ENCODE measurements around the gene CADM4.

GRCh38 chr19:43641333-43641732 is 1.7 kb upstream of the CADM4 start:
- TF ChIP-seq ZFP3 (CRISPR knock-in tag; IDR thresholded peaks at IDR 0.05) (no peak), PATZ1 (CRISPR knock-in tag; IDR thresholded peaks at IDR 0.05; ENCODE audit: borderline replicate concordance) (no peak)
